ENCODE data around the gene ARHGAP19. TPM values are rescaled to one million over a fixed set of nuclear protein-coding genes. Genes with fewer than 3 reads are reported as not detected.

ARHGAP19 gene
- total RNA-seq, 1 experiment from 2014 or later: 33.2 TPM

GRCh38 chr10:97259119-97259518 lies 33.3 kb downstream of the ARHGAP19 start:
- H3K27me3 ChIP-seq (ENCODE audit: insufficient read depth, low read length): no peaks in the 10 kb centered on the region
- H4K91ac ChIP-seq (ENCODE audit: insufficient read length, low read depth, low read length): no peak overlapping the region
- H3K4me2 ChIP-seq (ENCODE audit: insufficient read depth, insufficient read length, low read length): no peak overlapping the region
- no peaks in the 10 kb centered on the region for H3K79me2 ChIP-seq (ENCODE audit: insufficient read depth, low read length)
- no peaks in the 10 kb centered on the region for H3K9me3 Mint-ChIP-seq
- peaks cover 3 to 8% of the 10 kb centered on the region in 2 experiments for H3K4me1 Mint-ChIP-seq
- no peaks in the 10 kb centered on the region for H4K20me1 ChIP-seq (ENCODE audit: control insufficient read depth, insufficient read depth, insufficient read length)
- no peak overlapping the region for H2AFZ ChIP-seq (ENCODE audit: low read length)
- H3K27ac Mint-ChIP-seq: no peak overlapping the region
- H3K9me3 ChIP-seq (ENCODE audit: control insufficient read depth, low read depth, low read length): no peaks in the 10 kb centered on the region
- no peak overlapping the region for H3K56ac ChIP-seq (ENCODE audit: insufficient read length, low read depth, low read length)
- H3K14ac ChIP-seq (ENCODE audit: insufficient read depth, low read length): no peak overlapping the region
- H3K23me2 ChIP-seq (ENCODE audit: insufficient read length, low read depth, low read length, poor library complexity, severe bottlenecking): no peaks in the 10 kb centered on the region
- H4K5ac ChIP-seq (ENCODE audit: insufficient read length, low read depth, low read length): no peak overlapping the region
- H3K4ac ChIP-seq (ENCODE audit: low read depth, low read length): no peak overlapping the region
- no peak overlapping the region for H2BK120ac ChIP-seq (ENCODE audit: low read depth, low read length, poor library complexity, severe bottlenecking)
- no peak overlapping the region for H2BK5ac ChIP-seq (ENCODE audit: insufficient read length, low read length)
- H3K18ac ChIP-seq (ENCODE audit: insufficient read length, low read depth, low read length): no peak overlapping the region
- H3K9ac ChIP-seq (ENCODE audit: extremely low read depth, insufficient read length, low read length): no peak overlapping the region
- H3K23ac ChIP-seq (ENCODE audit: insufficient read length, low read depth, low read length): no peak overlapping the region
- no peak overlapping the region for H3K27ac ChIP-seq (ENCODE audit: insufficient read length, low read depth, low read length)
- no peak for TF ChIP-seq CTCF (conservative IDR thresholded peaks at IDR 0.05)
- no peak for DNase-seq
- H3K36me3 Mint-ChIP-seq (ENCODE audit: insufficient read depth in 1 of 3, low read depth in 3 of 3): peaks cover 12 to 63% (median 54%) of the 10 kb centered on the region in 3 experiments; a peak in 5 of 7 replicates
- H3K79me1 ChIP-seq (ENCODE audit: insufficient read depth, low read depth, low read length, poor library complexity, severe bottlenecking): no peaks in the 10 kb centered on the region
- H2AK5ac ChIP-seq (ENCODE audit: insufficient read length, low read length): no peak overlapping the region
- no peaks in the 10 kb centered on the region for H3K4me1 ChIP-seq (ENCODE audit: insufficient read depth, low read length)
- H2BK15ac ChIP-seq (ENCODE audit: low read depth, low read length): no peak overlapping the region
- no peaks in the 10 kb centered on the region for H3K27me3 Mint-ChIP-seq (ENCODE audit: low read depth)
- WGBS (ENCODE audit: extremely low coverage, insufficient read length, low lambda C conversion rate): no CpG with 5 or more reads among the region's 1 CpG
- H2BK20ac ChIP-seq (ENCODE audit: low read depth, low read length, poor library complexity, severe bottlenecking): no peak overlapping the region
- no peak overlapping the region for H3K4me3 Mint-ChIP-seq
- no peak overlapping the region for H3T11ph ChIP-seq (ENCODE audit: low read length)
- H2BK12ac ChIP-seq (ENCODE audit: insufficient read length, low read depth, low read length): no peak overlapping the region
- H4K8ac ChIP-seq (replicated peaks; ENCODE audit: insufficient read length, low read depth, low read length): no peak overlapping the region
